GM18502 (cell line): ENCODE measurements around the gene SNCB.

ENCODE experiments used
- ATAC-seq: cut with Tn5 transposase; IDR thresholded peaks from one replicate; pipeline ENCODE4 v1.9.1; 2021; ENCODE audit warnings: mild to moderate bottlenecking; ENCODE audit not compliant: unreplicated experiment, poor library complexity

SNCB gene

DNA sequence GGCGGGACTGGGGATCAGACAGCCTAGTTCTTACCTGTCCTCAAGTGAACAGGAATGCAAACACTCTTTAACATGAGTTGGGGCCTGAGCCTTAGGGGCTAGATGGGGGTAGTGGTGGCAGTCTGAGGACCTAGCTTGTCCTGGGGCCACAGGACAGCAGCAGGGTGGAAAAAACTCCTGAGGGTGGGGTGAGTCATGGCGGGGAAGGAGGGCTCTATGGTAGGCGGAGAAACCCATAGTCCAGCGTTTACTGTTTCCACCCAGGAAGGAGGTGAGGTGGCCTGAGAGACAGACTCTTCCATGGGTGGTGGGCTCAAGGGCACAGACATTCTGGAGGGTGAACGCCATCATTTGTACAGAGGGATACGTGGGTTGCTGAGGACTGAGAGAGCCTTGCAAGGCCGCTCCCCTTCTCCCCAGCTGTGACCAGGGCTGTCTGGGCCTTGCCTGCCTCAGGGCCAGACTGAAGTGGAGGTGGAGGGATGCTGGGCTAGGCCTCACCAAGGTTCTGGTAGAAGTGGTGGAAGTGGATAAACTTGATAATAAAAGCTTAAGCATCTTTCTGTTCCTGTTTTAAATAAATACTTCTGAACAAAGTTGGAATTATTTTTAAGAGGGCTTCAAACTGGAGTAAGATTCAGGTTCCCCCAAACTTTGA lies 15.8 kb upstream of the SNCB start:
- ATAC-seq: no peak

GRCh38 chr5:176644878-176645670 lies 14.7 kb upstream of the SNCB start:
- no peak for ATAC-seq

DNA sequence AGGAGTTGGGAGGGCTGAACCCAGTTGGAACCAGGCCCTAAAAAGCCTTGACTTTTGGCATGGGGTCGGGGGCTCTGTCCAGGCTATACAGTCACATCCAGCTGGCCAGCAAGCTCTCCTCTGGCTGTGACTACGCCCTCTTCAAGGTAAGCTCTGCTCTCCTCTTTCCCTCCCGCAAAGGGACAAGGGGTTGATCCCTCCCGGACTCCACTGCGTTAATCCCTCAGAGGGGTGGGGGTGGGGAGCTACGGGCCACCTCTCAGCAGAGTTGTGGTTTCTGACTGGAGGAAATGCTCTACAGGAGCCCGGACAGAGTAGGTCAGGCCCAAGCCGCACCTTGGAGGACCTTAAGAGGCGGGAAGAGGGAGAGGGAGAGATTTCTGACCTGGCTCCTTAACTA lies 14.0 kb upstream of the SNCB start:
- ATAC-seq: no peak

DNA sequence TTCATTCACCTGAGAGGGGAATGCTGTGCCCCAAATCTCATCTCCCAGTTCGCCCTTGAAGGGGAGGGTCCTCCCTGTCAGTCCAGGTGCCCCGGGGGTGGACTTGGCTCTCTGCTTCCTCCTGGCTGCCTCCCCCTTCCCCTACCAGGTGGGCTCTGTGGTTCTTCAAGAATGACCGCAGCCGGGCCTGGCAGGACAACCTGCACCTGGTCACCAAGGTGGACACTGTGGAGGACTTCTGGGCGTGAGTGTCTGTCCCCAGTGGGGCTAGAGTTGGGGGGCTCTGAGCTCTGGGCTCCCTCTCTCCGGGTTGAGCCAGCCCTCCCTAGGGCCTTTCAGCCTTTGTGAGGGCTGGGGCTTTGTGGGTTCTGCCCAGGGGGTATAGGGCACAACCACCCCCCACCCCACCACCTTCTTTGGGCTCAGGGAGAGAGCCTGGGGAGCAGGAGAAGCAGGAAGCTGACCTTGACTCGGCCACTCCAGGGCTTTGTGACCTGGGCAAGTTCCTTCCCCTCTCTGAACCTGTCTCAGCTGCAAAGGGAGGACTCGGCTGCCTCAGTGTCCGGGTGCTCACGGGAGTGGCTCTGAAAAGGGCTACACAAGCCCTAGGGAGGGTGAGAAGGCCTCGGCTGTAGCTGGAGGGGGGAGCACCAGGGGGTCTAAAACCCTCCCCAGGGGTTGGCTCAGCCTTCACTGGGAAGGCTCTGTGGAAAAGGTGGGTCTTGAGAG lies 13.3 kb upstream of the SNCB start:
- no peak for ATAC-seq

- ATAC-seq: no peak
Observed at GRCh38 chr5:176642675-176643490, 12.5 kb upstream of the SNCB start.

DNA sequence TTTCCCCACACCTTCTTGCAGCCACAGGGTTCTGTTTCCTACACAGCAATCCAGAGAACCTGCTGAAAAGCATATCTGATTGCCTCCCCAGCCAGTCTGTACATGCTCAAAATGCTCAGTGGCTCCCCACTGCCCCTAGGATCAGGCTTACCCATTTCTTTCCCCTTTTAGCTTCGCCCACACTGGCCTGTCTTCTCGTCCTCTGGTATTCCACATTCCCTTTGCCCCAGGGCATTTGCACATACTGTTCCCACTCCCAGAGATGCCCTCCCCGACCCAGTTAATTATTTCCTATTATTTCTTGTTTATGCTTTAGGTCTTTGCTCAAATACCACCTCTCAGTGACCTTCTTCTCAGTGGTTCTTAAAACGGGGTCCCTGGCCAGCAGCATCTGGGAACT lies 10.3 kb upstream of the SNCB start:
- ATAC-seq: no peak

- no peak for ATAC-seq
Observed at GRCh38 chr5:176639981-176640380, 9.6 kb upstream of the SNCB start.

DNA sequence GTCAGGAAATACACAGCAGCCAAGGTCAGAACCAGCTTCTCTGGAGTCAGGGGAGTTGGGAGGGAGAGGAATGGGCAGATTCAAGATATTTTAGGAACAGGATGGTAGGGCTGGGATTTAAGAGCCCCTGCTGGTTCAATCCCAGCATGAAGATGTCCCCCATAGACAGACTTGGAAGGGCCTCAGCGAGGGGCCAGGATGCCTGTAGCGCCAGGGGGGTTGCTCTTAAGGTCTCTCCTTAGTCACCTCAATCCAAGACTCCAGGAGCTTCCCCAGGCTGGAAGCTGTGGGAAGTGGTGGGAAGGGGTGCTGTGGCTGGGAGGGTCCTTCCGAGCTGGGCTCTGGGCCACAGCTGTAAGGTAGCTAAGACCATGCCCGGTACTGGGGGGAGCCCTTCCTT lies 8.9 kb upstream of the SNCB start:
- no peak for ATAC-seq

DNA sequence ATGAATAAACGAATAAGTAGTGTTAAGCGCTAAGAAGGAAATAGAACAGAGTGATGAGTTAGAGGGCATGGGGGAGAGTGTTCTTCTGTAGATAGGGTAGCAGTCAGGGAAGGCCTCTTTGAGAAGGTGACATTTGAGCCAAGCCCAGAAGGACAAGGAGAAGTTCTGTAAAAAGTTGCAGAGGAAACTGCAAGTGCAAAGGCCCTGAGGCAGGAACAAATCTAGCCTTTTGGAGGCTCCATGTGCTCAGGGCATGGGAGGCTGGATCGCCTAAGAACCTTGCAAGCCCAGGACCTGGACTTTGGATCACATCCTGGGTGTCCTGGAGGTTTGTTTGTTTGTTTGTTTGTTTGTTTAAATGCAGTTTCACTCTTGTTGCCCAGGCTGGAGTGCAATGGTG lies 8.1 kb upstream of the SNCB start:
- no peak for ATAC-seq

GRCh38 chr5:176637556-176637955 lies 7.2 kb upstream of the SNCB start:
- ATAC-seq: no peak

GRCh38 chr5:176636426-176636825 lies 6.1 kb upstream of the SNCB start:
- ATAC-seq: no peak

DNA sequence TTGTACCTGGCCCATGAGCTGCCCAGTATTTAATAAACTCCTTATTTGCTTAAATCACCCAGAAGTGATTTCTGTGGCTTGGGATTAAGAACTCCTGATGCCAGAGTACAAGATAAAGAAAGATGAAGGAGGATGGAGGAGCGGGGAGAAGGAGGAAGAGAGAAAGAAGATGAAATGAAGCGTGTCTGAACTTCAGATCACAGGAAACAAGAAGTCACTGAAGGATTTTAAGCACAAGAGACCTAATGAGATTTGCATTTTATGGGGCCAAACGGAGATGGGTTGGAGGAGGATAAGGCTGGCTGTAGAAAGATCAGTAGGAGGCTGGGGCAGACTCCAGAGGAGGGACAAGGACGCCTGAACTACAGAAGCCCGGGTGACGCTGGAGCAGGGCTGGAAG lies 3.3 kb upstream of the SNCB start:
- ATAC-seq: no peak

DNA sequence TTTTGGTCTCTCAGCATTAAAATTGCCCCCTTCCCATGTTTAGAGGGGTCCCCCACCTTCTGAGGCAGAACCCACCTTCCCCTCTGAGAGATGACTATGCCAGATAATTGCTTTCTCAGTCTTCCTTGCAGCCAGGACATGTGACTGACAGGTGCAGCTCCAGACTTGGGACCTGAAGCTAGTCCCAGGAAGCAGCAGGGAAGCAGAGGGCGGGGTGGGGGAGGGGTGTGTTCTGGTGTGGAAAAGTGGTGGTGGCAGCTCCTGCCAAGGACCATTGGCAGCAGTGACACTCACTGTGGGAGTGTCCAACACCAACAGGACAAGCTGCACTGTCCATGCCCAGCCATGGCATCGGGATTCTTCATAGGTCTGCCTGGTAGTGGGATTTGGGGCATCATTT lies 2.4 kb upstream of the SNCB start:
- ATAC-seq: no peak

DNA sequence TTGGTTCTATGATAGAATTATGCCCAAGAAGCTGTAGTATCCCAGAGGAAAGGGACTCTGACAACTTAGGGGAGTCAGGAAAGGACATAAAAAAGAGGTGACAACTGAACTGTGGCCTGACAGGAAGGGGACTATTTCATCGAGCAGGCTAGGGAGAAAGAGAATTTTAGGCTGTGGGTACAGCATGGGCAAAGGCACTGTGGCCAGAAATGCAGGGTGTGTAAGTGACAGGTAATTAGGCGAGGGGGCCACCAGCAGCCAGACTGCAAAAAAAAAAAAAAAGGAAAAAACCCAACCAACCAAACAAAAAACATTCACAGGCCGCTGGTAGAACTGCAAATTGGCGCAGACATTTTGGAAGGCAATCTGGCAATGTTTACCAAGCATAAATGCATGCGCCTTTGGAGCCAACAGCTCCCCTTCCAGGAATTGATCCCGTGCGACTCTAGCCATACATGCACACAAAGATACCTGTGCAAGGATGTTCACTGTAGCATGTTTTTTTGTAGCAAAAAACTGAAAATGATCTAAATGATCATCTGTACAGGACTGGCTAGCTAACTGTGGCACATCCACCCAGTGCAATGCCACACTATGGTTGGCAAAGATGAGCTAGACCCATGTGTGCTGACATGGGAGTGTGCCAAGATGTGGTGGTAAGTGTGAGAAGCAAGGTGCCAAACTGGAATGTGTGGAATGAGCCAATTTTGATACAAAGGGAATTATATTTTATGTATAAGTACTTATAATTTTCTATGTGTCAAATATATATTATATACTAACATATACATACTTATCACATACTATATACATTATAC lies 1.3 kb upstream of the SNCB start:
- ATAC-seq: no peak

GRCh38 chr5:176630681-176631222 lies 418 bp upstream of the SNCB start:
- no peak for ATAC-seq

DNA sequence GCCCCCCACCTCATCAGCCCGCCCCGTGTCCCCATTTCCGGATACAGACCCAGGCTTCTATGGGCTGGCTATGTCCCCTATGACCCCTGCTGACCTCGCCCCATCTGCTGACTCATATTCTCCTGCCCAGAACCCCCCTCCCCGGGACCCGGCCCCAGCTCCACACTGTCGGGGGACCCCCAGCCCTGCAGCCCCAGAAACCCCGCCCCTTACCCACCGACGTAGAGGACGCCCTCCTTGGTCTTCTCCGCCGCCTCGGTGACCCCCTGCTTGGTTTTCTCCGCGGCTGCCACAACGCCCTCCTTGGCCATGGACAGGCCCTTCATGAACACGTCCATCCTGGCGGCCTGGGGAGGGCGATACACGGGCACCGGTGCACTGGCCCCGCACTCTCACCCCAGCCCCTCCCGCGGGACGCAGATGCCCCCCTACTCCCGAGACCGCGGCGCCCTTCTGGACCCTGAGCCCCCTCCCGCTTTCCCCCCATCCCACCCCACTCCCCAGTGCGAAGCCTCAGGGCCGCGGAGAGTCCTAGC lies 949 bp downstream of the SNCB start:
- no peak for ATAC-seq

- ATAC-seq: no peak
Observed at GRCh38 chr5:176628406-176629228, 1.7 kb downstream of the SNCB start.

DNA sequence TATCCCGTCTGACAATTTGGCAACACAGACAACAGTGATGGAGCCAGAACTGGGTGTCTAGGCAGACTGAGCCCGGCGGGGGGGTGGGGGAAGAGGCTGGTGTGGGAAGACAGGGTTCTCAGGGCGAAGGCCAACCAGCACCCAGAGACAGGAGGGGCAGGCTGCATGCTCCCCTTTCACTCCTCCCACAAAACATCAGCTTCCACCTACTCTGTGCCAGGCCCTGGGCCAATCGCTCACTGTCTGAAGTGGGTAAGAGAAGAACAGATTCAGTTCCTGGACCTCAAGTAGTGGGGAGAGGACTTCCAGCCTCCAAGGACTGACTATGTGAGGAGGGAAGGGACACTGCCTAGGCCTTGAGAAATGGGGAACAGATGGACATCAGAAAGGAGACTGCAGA lies 2.8 kb downstream of the SNCB start:
- no peak for ATAC-seq
